Measurements from ENCODE around the gene CCDC12.

CCDC12 gene

DNA sequence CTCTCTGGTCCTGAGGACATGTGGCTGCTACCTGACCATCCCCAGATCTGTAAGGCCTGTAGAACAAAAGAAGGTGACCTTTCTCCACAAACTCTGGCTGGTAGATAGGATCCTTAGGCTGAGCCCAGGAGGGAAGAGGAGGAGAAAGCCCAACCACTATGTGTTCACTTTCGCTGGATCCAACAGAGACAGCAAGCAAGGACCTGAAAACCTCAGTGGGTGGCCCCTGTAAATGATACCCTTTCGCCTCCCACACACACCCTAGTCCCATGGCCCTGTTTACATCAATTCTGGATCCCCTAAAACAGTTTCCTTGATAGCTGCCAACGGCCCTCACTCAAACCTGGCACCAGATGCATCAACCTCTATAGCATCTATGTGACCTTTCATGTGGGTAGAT is 22.4 kb downstream of the CCDC12 start:
- peak overlapping the region; percentile 59 for H3K27ac ChIP-seq (replicated peaks)
- H3K4me3 ChIP-seq (replicated peaks; ENCODE audit: insufficient read depth, low read length): no peak overlapping the region
- no peak for DNase-seq (ENCODE audit: low read depth in 1 of 2, low spot score in 1 of 2)

DNA sequence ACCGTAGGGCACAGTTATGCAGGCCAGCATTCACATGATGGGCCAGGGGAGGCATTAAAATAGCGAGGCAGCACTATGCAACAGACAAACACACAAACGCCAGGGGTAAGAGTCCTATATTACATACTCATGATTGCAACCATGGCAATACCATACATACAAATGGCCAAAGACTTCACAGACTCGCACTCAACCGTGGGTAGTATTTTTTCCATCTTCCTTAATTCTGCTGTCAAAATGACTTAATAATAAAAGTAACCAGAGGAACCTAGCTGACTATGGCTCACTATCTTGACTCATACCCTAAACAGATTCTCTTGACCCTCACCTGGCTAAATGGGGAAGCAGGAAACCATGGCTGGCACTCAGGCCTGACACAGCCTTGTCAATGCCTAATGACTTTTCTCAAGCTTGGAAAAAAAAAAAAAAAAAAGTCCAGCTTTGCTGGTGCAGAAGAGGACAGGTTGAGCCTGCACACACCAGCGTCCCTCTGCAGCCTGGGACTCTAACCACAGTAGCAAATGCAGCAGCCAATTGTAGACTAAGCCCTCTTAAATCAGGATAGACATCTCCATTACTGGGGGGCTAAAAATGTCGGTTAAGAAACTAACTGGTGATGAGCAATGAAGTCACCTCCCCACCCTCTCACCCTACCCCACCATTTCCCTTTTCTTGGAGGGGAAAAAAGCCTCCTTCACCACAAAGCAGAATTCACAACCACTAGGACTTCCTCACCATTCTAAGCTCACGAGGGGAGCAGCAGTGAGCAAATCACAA is 23.1 kb downstream of the CCDC12 start:
- H3K4me3 ChIP-seq (replicated peaks; ENCODE audit: insufficient read depth, low read length): no peak overlapping the region
- DNase-seq (ENCODE audit: low read depth in 1 of 2, low spot score in 1 of 2): peak in 1 of 2 experiments; percentile 82
- no peaks in the 10 kb centered on the region for H3K27me3 ChIP-seq (ENCODE audit: insufficient read depth, poor library complexity, severe bottlenecking)
- TF ChIP-seq, protein P1, sequence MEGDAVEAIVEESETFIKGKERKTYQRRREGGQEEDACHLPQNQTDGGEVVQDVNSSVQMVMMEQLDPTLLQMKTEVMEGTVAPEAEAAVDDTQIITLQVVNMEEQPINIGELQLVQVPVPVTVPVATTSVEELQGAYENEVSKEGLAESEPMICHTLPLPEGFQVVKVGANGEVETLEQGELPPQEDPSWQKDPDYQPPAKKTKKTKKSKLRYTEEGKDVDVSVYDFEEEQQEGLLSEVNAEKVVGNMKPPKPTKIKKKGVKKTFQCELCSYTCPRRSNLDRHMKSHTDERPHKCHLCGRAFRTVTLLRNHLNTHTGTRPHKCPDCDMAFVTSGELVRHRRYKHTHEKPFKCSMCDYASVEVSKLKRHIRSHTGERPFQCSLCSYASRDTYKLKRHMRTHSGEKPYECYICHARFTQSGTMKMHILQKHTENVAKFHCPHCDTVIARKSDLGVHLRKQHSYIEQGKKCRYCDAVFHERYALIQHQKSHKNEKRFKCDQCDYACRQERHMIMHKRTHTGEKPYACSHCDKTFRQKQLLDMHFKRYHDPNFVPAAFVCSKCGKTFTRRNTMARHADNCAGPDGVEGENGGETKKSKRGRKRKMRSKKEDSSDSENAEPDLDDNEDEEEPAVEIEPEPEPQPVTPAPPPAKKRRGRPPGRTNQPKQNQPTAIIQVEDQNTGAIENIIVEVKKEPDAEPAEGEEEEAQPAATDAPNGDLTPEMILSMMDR (IDR thresholded peaks at IDR 0.05; ENCODE audit: insufficient read depth, low read length): no peak
- TF ChIP-seq REST (IDR thresholded peaks at IDR 0.05; ENCODE audit: insufficient replicate concordance, low read depth) (no peak), POLR2AphosphoS5 (IDR thresholded peaks at IDR 0.05; ENCODE audit: low read depth) (peak; percentile 48; the same call in 1 of the 2 replicates), SPI1 (IDR thresholded peaks at IDR 0.05; ENCODE audit: borderline replicate concordance, low read depth) (peak; percentile 97)
- peak overlapping the region; percentile 59 for H3K27ac ChIP-seq (replicated peaks)

More for the DNA sequence above, 22.4 kb downstream of the CCDC12 start:
- no peak for TF ChIP-seq REST (IDR thresholded peaks at IDR 0.05; ENCODE audit: insufficient replicate concordance, low read depth)
- no peak for TF ChIP-seq GABPA (IDR thresholded peaks at IDR 0.05; ENCODE audit: low read depth)
- TF ChIP-seq, protein P1 (IDR thresholded peaks at IDR 0.05; ENCODE audit: insufficient read depth, low read length): no peak
- TF ChIP-seq POLR2AphosphoS5 (IDR thresholded peaks at IDR 0.05; ENCODE audit: low read depth): no peak
- no peak for TF ChIP-seq SPI1 (IDR thresholded peaks at IDR 0.05; ENCODE audit: borderline replicate concordance, low read depth)
- H3K27me3 ChIP-seq (ENCODE audit: insufficient read depth, poor library complexity, severe bottlenecking): no peaks in the 10 kb centered on the region

GRCh38 chr3:46952813-46953212 is 23.7 kb downstream of the CCDC12 start:
- H3K4me3 ChIP-seq (replicated peaks; ENCODE audit: insufficient read depth, low read length): no peak overlapping the region
- H3K27ac ChIP-seq (replicated peaks): peak overlapping the region; percentile 59
- H3K27me3 ChIP-seq (ENCODE audit: insufficient read depth, poor library complexity, severe bottlenecking): no peaks in the 10 kb centered on the region
- no peak for TF ChIP-seq GABPA (IDR thresholded peaks at IDR 0.05; ENCODE audit: low read depth)
- no peak for TF ChIP-seq SPI1 (IDR thresholded peaks at IDR 0.05; ENCODE audit: borderline replicate concordance, low read depth)
- no peak for TF ChIP-seq REST (IDR thresholded peaks at IDR 0.05; ENCODE audit: insufficient replicate concordance, low read depth)
- no peak for TF ChIP-seq POLR2AphosphoS5 (IDR thresholded peaks at IDR 0.05; ENCODE audit: low read depth)
- TF ChIP-seq, protein P1 (IDR thresholded peaks at IDR 0.05; ENCODE audit: insufficient read depth, low read length): no peak
- no peak for DNase-seq (ENCODE audit: low read depth in 1 of 2, low spot score in 1 of 2)

All from HL-60 (cell line).